ENCODE data around the gene APOA1.

The APOA1 gene

GRCh38 chr11:116837231-116838091, at the start of gene APOA1:
APOA1 (minus strand) TSS chr11:116837622; CDS start chr11:116837387, 235 bp downstream.
- no peak for DNase-seq

- DNase-seq = no peak
Observed at GRCh38 chr11:116885951-116886655, 48.7 kb upstream of the APOA1 start.

- no peak for DNase-seq
Observed at GRCh38 chr11:116882386-116882785, 45.0 kb upstream of the APOA1 start.

- peak; percentile 44 for DNase-seq
Observed at GRCh38 chr11:116881143-116881542, 43.7 kb upstream of the APOA1 start.

- DNase-seq = peak; percentile 19
Observed at GRCh38 chr11:116879800-116880625, 42.6 kb upstream of the APOA1 start.

GRCh38 chr11:116876656-116877055, 39.2 kb upstream of the APOA1 start:
- DNase-seq = no peak

GRCh38 chr11:116875194-116875593, 37.8 kb upstream of the APOA1 start:
- DNase-seq = no peak

GRCh38 chr11:116874251-116874650, 36.8 kb upstream of the APOA1 start:
- DNase-seq = no peak

GRCh38 chr11:116873381-116873780, 36.0 kb upstream of the APOA1 start:
- no peak for DNase-seq

- DNase-seq = no peak
Observed at GRCh38 chr11:116871248-116871647, 33.8 kb upstream of the APOA1 start.

- no peak for DNase-seq
Observed at GRCh38 chr11:116870054-116870453, 32.6 kb upstream of the APOA1 start.

- DNase-seq = no peak
Observed at GRCh38 chr11:116869610-116870009, 32.2 kb upstream of the APOA1 start.

- DNase-seq = no peak
Observed at GRCh38 chr11:116868066-116868465, 30.6 kb upstream of the APOA1 start.

GRCh38 chr11:116867619-116868018, 30.2 kb upstream of the APOA1 start:
- DNase-seq = no peak

GRCh38 chr11:116866804-116867455, 29.5 kb upstream of the APOA1 start:
- no peak for DNase-seq

- DNase-seq = no peak
Observed at GRCh38 chr11:116865696-116866095, 28.3 kb upstream of the APOA1 start.

GRCh38 chr11:116864531-116864930, 27.1 kb upstream of the APOA1 start:
- DNase-seq = no peak

- DNase-seq = no peak
Observed at GRCh38 chr11:116862951-116863350, 25.5 kb upstream of the APOA1 start.

GRCh38 chr11:116862185-116862584, 24.8 kb upstream of the APOA1 start:
- no peak for DNase-seq

- no peak for DNase-seq
Observed at GRCh38 chr11:116861539-116861938, 24.1 kb upstream of the APOA1 start.

- no peak for DNase-seq
Observed at GRCh38 chr11:116860303-116860702, 22.9 kb upstream of the APOA1 start.

GRCh38 chr11:116859175-116859574, 21.8 kb upstream of the APOA1 start:
- no peak for DNase-seq

- no peak for DNase-seq
Observed at GRCh38 chr11:116857936-116858335, 20.5 kb upstream of the APOA1 start.

Measured in NCI-H2107 (cell line).